Muscle layer of duodenum (tissue), 2 donors: Measurements from ENCODE around the gene HNRNPA3.
"Not testable (repeated sequence)": the region's sequence is repeated elsewhere in the genome, so short reads cannot be mapped to it uniquely, and the experiment has no call there.

ENCODE experiments used
- H3K27ac ChIP-seq: one replicate; pipeline ENCODE4 v1.7.0; 2013; ENCODE audit warnings: mild to moderate bottlenecking, low read length
- H3K27me3 ChIP-seq: one replicate; pipeline ENCODE4 v1.7.0; 2013; ENCODE audit warnings: low read depth, mild to moderate bottlenecking, control low read depth, low read length
- H3K36me3 ChIP-seq, 2 donors: one replicate each; pipeline ENCODE4 v1.7.0; 2013; ENCODE audit warnings: low read length in 2 of 2, control low read depth in 1 of 2, mild to moderate bottlenecking in 1 of 2; ENCODE audit not compliant: insufficient read depth in 2 of 2, control insufficient read depth in 1 of 2
- H3K4me1 ChIP-seq, 2 donors: one replicate each; pipeline ENCODE4 v1.7.0; 2013; ENCODE audit warnings: low read length in 2 of 2, mild to moderate bottlenecking in 2 of 2, control low read depth in 1 of 2, moderate library complexity in 1 of 2; ENCODE audit not compliant: insufficient read depth in 2 of 2, control insufficient read depth in 1 of 2
- H3K4me3 ChIP-seq, 2 donors: one replicate each; pipeline ENCODE4 v1.7.0; 2013; ENCODE audit warnings: low read length in 2 of 2, low read depth in 1 of 2, mild to moderate bottlenecking in 1 of 2
- H3K9me3 ChIP-seq, 2 donors: one replicate each; pipeline ENCODE4 v1.7.0; 2013; ENCODE audit warnings: low read length in 2 of 2, control low read depth in 1 of 2, mild to moderate bottlenecking in 1 of 2; ENCODE audit not compliant: control insufficient read depth in 1 of 2
- donor health status: healthy.

HNRNPA3 gene

DNA sequence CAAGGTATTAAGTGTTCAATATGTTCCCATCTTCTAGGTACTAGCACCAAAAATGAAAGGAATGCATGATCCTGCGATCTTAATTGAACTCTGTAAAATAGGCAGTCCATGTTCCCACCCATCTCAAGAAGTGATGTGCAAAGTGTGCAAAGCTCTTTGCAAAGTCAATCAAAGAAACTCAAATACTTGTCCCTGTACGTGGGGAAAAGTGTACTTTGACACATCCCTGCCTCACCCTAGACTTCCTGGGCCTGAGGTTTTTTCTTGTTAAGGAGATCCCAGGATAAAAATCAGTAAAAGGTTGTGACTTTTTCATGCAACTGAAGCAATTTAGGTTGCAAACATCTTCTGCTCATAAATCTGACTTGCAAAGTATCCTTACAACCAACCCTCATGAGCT, 25.3 kb downstream of the HNRNPA3 start:
- no peaks in the 10 kb centered on the region for H3K27me3 ChIP-seq
- no peak overlapping the region for H3K4me3 ChIP-seq
- no peak overlapping the region for H3K27ac ChIP-seq
- no peaks in the 10 kb centered on the region for H3K9me3 ChIP-seq
- peaks cover 7 to 11% of the 10 kb centered on the region in 2 donors for H3K36me3 ChIP-seq
- H3K4me1 ChIP-seq = peaks cover 22 to 55% of the 10 kb centered on the region in 2 donors

GRCh38 chr2:177239053-177239452, 26.5 kb downstream of the HNRNPA3 start:
- Histone ChIP-seq H3K27ac (peak overlapping the region; percentile 90), H3K36me3 (peaks cover 5 to 13% of the 10 kb centered on the region in 2 donors), H3K4me1 (peaks cover 27 to 63% of the 10 kb centered on the region in 2 donors), H3K27me3 (no peaks in the 10 kb centered on the region), H3K9me3 (no peaks in the 10 kb centered on the region), H3K4me3 (no peak overlapping the region)

GRCh38 chr2:177239932-177240630, 27.5 kb downstream of the HNRNPA3 start:
- Histone ChIP-seq H3K36me3 (peaks cover 0 to 13% of the 10 kb centered on the region in 2 donors), H3K4me1 (peaks cover 31 to 72% of the 10 kb centered on the region in 2 donors), H3K9me3 (no peaks in the 10 kb centered on the region), H3K27ac (peak overlapping the region; percentile 90), H3K4me3 (peak overlapping the region in 1 of 2 donors; percentile 31), H3K27me3 (no peaks in the 10 kb centered on the region)

- Histone ChIP-seq H3K9me3 (no peaks in the 10 kb centered on the region), H3K36me3 (peaks cover 0 to 13% of the 10 kb centered on the region in 2 donors), H3K27me3 (no peaks in the 10 kb centered on the region), H3K4me3 (peak overlapping the region in 1 of 2 donors; percentile 19), H3K4me1 (peaks cover 38 to 79% of the 10 kb centered on the region in 2 donors), H3K27ac (peak overlapping the region; percentile 90)
Measured at GRCh38 chr2:177241711-177242120, 29.1 kb downstream of the HNRNPA3 start.

GRCh38 chr2:177242121-177242987, 29.8 kb downstream of the HNRNPA3 start:
- H3K4me3 ChIP-seq = peak overlapping the region; percentile 4 to 36
- no peaks in the 10 kb centered on the region for H3K27me3 ChIP-seq
- no peaks in the 10 kb centered on the region for H3K9me3 ChIP-seq
- H3K4me1 ChIP-seq = peaks cover 38 to 85% of the 10 kb centered on the region in 2 donors
- peak overlapping the region; percentile 90 for H3K27ac ChIP-seq
- peaks cover 0 to 13% of the 10 kb centered on the region in 2 donors for H3K36me3 ChIP-seq

GRCh38 chr2:177243073-177243472, 30.5 kb downstream of the HNRNPA3 start:
- H3K27ac ChIP-seq = peak overlapping the region; percentile 90
- peaks cover 0 to 13% of the 10 kb centered on the region in 2 donors for H3K36me3 ChIP-seq
- H3K4me3 ChIP-seq = peak overlapping the region; percentile 4 to 36
- H3K9me3 ChIP-seq = no peaks in the 10 kb centered on the region
- no peaks in the 10 kb centered on the region for H3K27me3 ChIP-seq
- H3K4me1 ChIP-seq = peaks cover 42 to 80% of the 10 kb centered on the region in 2 donors

- Histone ChIP-seq H3K4me3 (peak overlapping the region in 1 of 2 donors; percentile 36), H3K27ac (peak overlapping the region; percentile 90), H3K27me3 (no peaks in the 10 kb centered on the region), H3K9me3 (no peaks in the 10 kb centered on the region), H3K36me3 (peaks cover 0 to 13% of the 10 kb centered on the region in 2 donors), H3K4me1 (peaks cover 42 to 79% of the 10 kb centered on the region in 2 donors)
Measured at GRCh38 chr2:177243476-177243875, 30.9 kb downstream of the HNRNPA3 start.

GRCh38 chr2:177244244-177244771, 31.7 kb downstream of the HNRNPA3 start:
- Histone ChIP-seq H3K27ac (peak overlapping the region; percentile 72), H3K9me3 (no peaks in the 10 kb centered on the region), H3K27me3 (no peaks in the 10 kb centered on the region), H3K4me1 (peaks cover 42 to 72% of the 10 kb centered on the region in 2 donors), H3K36me3 (peaks cover 0 to 13% of the 10 kb centered on the region in 2 donors), H3K4me3 (no peak overlapping the region)

GRCh38 chr2:177245010-177245422, 32.4 kb downstream of the HNRNPA3 start:
- H3K4me1 ChIP-seq = peaks cover 36 to 65% of the 10 kb centered on the region in 2 donors
- H3K9me3 ChIP-seq = no peaks in the 10 kb centered on the region
- peaks cover 0 to 11% of the 10 kb centered on the region in 2 donors for H3K36me3 ChIP-seq
- H3K27me3 ChIP-seq = no peaks in the 10 kb centered on the region
- peak overlapping the region; percentile 79 for H3K27ac ChIP-seq
- H3K4me3 ChIP-seq = no peak overlapping the region

- H3K4me3 ChIP-seq = no peak overlapping the region
Measured at GRCh38 chr2:177246000-177246399, 33.4 kb downstream of the HNRNPA3 start.

GRCh38 chr2:177246523-177247030, 34.0 kb downstream of the HNRNPA3 start:
- H3K36me3 ChIP-seq, H3K4me3 ChIP-seq, H3K27me3 ChIP-seq, H3K9me3 ChIP-seq: not testable (repeated sequence)
- Histone ChIP-seq H3K4me1 (peaks cover 39 to 60% of the 10 kb centered on the region in 2 donors), H3K27ac (peak overlapping the region; percentile 47)

More at GRCh38 chr2:177246000-177246399, 33.4 kb downstream of the HNRNPA3 start:
- Histone ChIP-seq H3K9me3 (no peaks in the 10 kb centered on the region), H3K36me3 (peaks cover 0 to 8% of the 10 kb centered on the region in 2 donors), H3K27me3 (no peaks in the 10 kb centered on the region), H3K27ac (peak overlapping the region; percentile 47), H3K4me1 (peaks cover 33 to 60% of the 10 kb centered on the region in 2 donors)
